SJSA1 (cell line): ENCODE measurements around the gene PRXL2A. TPM values are rescaled to one million over a fixed set of nuclear protein-coding genes. Genes with fewer than 3 reads are reported as not detected.

ENCODE experiments used
- DNase-seq, 2 experiments: peaks; one replicate each; pipeline ENCODE4 v3.0.0-alpha.2; 2015 to 2020; ENCODE audit warnings: low spot score in 2 of 2, low read depth in 1 of 2
- H3K27ac ChIP-seq: fragments of 250-450 bp; sonication (Bioruptor Pico); 2 replicates; pipeline ENCODE4 v1.5.1; 2020; ENCODE audit warnings: mild to moderate bottlenecking, moderate library complexity
- H3K27me3 ChIP-seq: fragments of 250-450 bp; sonication (Bioruptor Pico); replicated peaks from 2 replicates; pipeline ENCODE4 v1.5.1; 2020; ENCODE audit warnings: mild to moderate bottlenecking, moderate library complexity
- H3K36me3 ChIP-seq: fragments of 250-450 bp; sonication (Bioruptor Pico); 2 replicates; pipeline ENCODE4 v1.5.1; 2020; ENCODE audit warnings: mild to moderate bottlenecking
- H3K4me1 ChIP-seq: fragments of 250-450 bp; sonication (Bioruptor Pico); replicated peaks from 2 replicates; pipeline ENCODE4 v1.6.1; 2021; ENCODE audit warnings: mild to moderate bottlenecking
- H3K4me3 ChIP-seq: fragments of 250-450 bp; sonication (Bioruptor Pico); 2 replicates; pipeline ENCODE4 v1.5.1; 2020; ENCODE audit warnings: mild to moderate bottlenecking
- H3K9me3 ChIP-seq: fragments of 250-450 bp; sonication (Bioruptor Pico); replicated peaks from 2 replicates; pipeline ENCODE4 v1.5.1; 2020; ENCODE audit warnings: mild to moderate bottlenecking
- total RNA-seq: library from RNA; depleted of rRNA; stranded (reverse); fragments of >200 nt; shearing (Covaris generic); gene quantifications from 2 replicates; pipeline ENCODE4 v1.2.3, GENCODE V29; 2014

Gene PRXL2A
- total RNA-seq, 1 experiment from 2014 or later: 51.8 TPM

DNA sequence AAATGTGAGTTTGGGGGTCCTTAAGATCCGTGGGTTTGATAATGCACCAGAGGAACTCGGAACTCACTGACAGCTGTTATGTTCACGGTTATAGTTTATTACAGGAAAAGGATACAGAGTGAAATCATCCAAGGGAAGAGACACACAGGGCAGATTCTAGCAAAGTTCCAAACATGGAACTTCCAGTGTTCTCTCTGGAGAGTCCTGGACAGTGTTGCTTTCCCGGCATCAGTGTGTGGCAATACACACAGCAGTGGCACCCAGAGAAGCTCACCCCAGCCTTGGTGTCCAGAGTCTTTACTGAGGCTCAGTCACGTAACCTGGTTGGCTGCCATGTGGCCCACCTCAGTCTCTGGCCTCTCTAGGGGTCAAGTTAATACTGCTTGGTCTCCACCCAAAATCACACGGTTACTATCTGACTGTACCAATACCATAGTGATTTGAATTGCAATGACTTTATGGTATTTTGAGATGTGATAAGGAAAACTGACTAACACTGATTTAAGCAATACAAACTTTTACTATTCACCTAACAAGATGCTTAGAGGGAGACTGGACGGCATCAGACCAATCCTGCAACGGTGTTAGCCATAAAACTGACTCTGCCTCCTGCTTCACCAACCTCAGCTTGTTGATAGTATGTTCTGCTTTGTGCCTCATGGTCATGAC is 8.1 kb upstream of the PRXL2A start:
- Histone ChIP-seq H3K36me3 (no peaks in the 10 kb centered on the region), H3K4me1 (no peaks in the 10 kb centered on the region), H3K27ac (no peak overlapping the region), H3K4me3 (no peak overlapping the region), H3K27me3 (no peaks in the 10 kb centered on the region), H3K9me3 (no peaks in the 10 kb centered on the region)
- no peak for DNase-seq

DNA sequence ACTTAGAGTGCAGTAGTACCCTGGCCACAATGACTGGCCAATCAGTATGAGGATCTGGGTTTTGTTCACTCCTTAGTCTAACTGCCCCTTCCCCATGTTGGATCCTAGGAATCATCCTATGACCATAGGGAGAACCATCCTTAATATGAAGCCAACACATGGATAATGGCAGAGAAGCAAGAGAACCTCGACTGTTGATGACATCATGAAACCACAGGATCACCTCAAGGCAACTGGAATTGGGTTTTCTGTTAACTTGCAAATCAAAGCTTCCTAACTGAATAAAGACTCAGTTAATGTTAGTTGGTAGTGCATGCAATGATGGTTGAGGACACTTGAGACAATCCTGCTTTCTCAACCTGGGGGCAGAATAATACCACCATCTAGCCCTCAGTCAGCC is 3.3 kb upstream of the PRXL2A start:
- H3K27me3 ChIP-seq: no peaks in the 10 kb centered on the region
- H3K27ac ChIP-seq: no peak overlapping the region
- H3K9me3 ChIP-seq: no peaks in the 10 kb centered on the region
- no peaks in the 10 kb centered on the region for H3K36me3 ChIP-seq
- H3K4me1 ChIP-seq: peaks cover 21% of the 10 kb centered on the region
- no peak for DNase-seq
- no peak overlapping the region for H3K4me3 ChIP-seq

DNA sequence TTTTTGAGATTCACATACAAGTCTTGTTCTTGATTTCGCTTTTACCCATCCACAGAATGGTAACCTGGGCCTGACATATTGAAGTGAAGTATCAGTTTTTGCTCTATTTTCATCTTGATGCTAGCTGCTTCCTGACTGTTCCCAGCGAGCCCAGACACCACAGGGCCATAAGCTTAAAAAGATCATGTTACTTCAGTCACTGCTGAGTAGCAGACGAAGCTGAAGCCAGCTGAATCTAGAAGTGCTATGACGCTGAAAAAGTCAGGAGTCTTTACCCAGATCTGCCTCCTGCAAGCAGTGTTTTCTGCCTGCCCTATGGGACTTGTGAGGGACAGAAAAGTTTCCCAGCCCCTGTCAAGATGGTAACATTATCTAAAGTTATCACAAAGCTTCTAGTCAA is 2.7 kb upstream of the PRXL2A start:
- no peak overlapping the region for H3K4me3 ChIP-seq

DNA sequence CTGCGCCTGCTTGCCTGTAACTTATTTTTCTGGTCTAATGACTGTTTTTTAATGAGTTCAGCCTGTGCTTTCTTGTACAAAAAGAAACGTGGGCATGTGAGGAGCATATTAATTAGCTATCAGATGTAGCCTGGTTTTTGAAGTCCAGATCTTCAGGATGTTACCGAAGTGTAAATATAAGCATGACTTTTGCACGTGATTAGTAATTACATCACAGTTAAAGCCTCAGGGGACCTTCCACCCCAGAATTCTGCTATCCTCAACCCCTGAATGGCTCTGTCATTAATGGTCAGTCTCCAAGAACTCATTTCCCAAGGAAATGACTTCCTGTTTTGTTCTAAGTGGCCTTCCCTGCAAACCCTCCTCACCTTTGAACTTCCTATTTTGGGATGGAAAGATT is 2.1 kb upstream of the PRXL2A start:
- Histone ChIP-seq H3K27me3 (no peaks in the 10 kb centered on the region), H3K4me3 (no peak overlapping the region)

More for the DNA sequence above, 2.7 kb upstream of the PRXL2A start:
- DNase-seq: no peak
- Histone ChIP-seq H3K27ac (no peak overlapping the region), H3K4me1 (peaks cover 23% of the 10 kb centered on the region), H3K27me3 (no peaks in the 10 kb centered on the region), H3K36me3 (no peaks in the 10 kb centered on the region), H3K9me3 (no peaks in the 10 kb centered on the region)

DNA sequence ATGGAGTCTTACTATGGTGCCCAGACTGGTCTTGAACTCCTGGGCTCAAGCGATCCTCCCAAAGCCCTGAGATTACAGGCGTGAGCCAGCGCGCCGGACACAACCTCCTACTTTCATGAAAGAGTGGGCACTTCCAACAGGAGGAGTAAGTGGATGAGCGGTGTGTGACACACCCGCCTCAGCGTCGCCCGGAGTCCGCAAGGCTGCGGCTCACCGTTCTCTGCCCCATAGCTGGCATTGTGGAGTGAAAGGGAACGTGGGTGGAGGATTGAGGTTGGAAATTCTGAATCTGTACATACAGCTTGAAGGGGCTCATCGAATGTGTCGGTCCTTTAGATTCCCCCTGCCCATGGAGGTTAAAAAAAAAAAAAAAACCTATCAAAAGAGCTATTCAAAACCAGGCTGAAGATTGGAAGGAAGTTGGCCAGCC is 524 bp upstream of the PRXL2A start:
- DNase-seq: peak; percentile 61 to 62
- Histone ChIP-seq H3K4me3 (peak overlapping the region; percentile 58), H3K27ac (no peak overlapping the region)

More for the DNA sequence above, 2.1 kb upstream of the PRXL2A start:
- Histone ChIP-seq H3K36me3 (no peaks in the 10 kb centered on the region), H3K9me3 (no peaks in the 10 kb centered on the region), H3K4me1 (peaks cover 29% of the 10 kb centered on the region), H3K27ac (no peak overlapping the region)
- DNase-seq: no peak

DNA sequence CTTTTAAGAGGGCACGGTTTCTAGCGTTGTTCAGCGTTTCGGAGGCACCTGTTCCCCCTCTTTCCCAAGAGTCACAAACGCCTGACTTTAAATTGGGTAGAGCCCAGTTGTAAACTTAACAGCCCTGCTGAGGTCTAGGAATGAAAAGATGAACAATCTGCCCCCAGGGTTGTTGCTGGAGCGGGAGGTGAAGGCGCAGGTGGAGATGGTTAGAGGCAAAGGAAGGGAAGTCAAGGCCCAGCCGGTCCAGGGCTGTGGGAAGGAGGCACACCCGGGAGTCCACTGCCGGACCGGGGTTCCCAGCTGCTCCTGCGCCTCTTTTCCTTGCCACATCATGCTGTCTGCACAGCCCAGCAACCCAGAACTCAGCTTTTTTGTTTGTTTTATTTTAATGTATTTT is 770 bp downstream of the PRXL2A start:
- no peak for DNase-seq
- Histone ChIP-seq H3K27me3 (no peaks in the 10 kb centered on the region), H3K36me3 (no peaks in the 10 kb centered on the region), H3K4me3 (peak overlapping the region; percentile 58), H3K4me1 (peaks cover 54% of the 10 kb centered on the region), H3K9me3 (no peaks in the 10 kb centered on the region), H3K27ac (no peak overlapping the region)

More for the DNA sequence above, 524 bp upstream of the PRXL2A start:
- Histone ChIP-seq H3K4me1 (peaks cover 43% of the 10 kb centered on the region), H3K27me3 (no peaks in the 10 kb centered on the region), H3K9me3 (no peaks in the 10 kb centered on the region), H3K36me3 (no peaks in the 10 kb centered on the region)

DNA sequence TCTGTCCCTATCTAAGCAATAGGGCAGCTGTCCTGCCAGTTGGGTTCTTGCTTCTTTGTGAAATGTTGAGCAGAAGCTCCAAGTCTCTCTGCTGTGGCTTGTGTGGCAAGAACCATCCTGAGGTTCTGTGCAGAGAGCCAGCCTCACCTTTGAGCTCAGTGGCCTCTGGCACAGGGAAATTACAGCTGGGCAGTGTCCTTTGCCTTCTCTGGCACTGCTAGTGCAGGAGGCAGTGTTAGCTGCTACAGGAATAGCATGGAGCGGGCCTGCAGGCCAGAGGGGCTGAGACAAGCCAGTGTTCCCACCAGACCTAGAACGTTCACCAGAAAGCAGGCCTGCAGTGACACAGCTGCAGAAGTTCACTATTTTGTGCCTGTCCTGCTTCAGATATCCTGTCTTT is 1.8 kb downstream of the PRXL2A start:
- Histone ChIP-seq H3K4me3 (no peak overlapping the region), H3K27me3 (no peaks in the 10 kb centered on the region), H3K4me1 (peaks cover 64% of the 10 kb centered on the region), H3K27ac (no peak overlapping the region), H3K36me3 (no peaks in the 10 kb centered on the region), H3K9me3 (no peaks in the 10 kb centered on the region)
- DNase-seq: no peak

DNA sequence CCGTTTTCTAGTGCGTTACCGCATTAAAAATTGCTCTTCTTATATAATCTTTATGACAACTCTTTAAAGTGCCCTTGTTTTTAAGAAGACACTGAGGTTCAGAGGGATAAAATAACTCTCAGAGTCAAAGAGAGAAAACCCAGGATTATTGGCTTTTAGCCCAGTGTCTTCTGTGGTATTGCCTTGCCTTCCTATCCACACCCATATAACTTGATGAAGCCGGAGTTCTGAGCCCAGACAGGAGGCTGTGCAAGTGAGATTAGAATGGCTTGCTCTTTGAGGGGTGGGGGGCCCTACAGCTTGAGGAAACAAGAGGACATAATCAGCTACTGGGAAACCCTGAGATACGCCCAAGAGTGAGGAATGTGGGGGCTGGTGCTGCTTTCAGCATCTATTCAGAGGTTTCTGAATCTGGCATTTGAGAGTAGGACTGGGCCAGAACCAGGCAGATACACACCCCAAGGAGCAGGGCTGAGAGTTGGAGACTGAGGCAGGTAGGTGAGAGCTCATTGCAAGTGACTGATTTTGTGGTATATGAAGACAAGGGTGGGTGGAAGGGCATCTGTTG is 2.3 kb downstream of the PRXL2A start:
- no peak for DNase-seq

DNA sequence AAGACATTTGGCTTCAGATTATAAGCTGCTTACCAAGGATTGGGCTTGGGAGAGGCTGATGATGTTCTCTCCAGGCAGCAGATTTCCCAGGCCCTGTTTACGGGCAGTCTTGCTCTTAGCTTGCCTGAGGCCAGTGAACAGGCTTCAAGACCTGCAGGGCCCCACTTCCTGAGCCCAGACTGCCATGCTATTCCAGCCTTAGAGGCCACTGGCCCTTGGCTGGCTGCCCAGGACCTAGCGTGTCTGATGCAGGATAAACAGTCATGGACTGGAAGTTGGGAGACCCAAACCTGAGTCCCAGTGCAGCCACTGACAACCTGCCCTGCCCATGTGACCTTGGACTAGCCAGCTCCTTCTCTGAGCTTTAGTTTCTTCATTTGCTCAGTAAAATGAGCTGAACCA is 2.9 kb downstream of the PRXL2A start:
- peak in 1 of 2 experiments; percentile 57 for DNase-seq

More for the DNA sequence above, 2.3 kb downstream of the PRXL2A start:
- no peaks in the 10 kb centered on the region for H3K36me3 ChIP-seq
- H3K4me1 ChIP-seq: peaks cover 69% of the 10 kb centered on the region
- no peak overlapping the region for H3K4me3 ChIP-seq
- no peak overlapping the region for H3K27ac ChIP-seq
- no peaks in the 10 kb centered on the region for H3K27me3 ChIP-seq
- H3K9me3 ChIP-seq: no peaks in the 10 kb centered on the region

DNA sequence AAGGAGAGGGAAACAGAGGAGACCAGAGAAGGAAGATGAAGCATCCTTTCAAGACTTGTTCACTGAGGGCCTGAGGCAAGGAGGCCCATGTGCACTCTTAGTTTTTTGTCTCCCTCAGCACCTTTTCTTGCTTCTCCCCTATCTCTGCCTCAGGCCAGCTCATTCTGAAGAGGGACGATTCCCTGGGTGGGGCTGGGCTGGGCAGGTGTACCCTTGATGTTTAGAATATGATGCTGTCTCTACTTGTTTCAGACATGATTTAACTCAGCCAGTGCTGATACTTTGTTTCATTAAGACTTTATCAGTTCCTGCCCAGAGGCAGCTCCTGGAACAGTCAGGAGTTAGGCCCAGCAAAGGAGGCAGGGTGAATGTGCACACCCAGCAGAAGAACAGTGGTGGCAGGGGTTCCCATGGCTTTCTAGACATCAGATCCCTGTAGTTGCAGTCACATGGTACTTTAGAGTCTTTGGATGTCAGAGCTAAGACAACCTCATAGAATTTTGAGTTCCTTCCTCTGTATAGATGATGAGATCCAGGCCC is 3.4 kb downstream of the PRXL2A start:
- Histone ChIP-seq H3K36me3 (no peaks in the 10 kb centered on the region), H3K4me1 (peaks cover 80% of the 10 kb centered on the region), H3K9me3 (no peaks in the 10 kb centered on the region), H3K4me3 (no peak overlapping the region), H3K27me3 (no peaks in the 10 kb centered on the region), H3K27ac (no peak overlapping the region)
- DNase-seq: no peak

More for the DNA sequence above, 2.9 kb downstream of the PRXL2A start:
- Histone ChIP-seq H3K36me3 (no peaks in the 10 kb centered on the region), H3K4me1 (peaks cover 75% of the 10 kb centered on the region), H3K27me3 (no peaks in the 10 kb centered on the region), H3K9me3 (no peaks in the 10 kb centered on the region), H3K4me3 (no peak overlapping the region), H3K27ac (no peak overlapping the region)

DNA sequence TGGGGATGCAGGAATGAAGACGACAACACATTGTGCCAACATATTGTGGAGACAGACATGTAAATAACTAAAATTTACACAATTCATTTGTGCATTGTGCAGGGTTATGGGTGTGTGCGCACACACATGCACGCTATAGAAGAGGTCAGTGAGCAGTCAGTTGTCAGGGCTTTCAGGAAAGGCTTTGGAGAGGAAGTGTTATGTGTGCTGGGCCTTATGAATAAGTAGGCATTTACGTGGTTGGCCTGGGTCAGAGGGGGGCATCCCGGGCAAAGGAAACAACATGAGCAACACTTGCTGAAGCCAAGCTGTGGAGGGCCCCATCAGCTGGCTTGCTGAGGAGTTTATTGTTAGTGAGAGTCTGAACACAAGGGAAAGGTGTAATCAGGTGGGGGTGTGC is 4.1 kb downstream of the PRXL2A start:
- H3K36me3 ChIP-seq: no peaks in the 10 kb centered on the region
- DNase-seq: no peak
- H3K9me3 ChIP-seq: no peaks in the 10 kb centered on the region
- no peaks in the 10 kb centered on the region for H3K27me3 ChIP-seq
- H3K27ac ChIP-seq: no peak overlapping the region
- H3K4me1 ChIP-seq: peaks cover 77% of the 10 kb centered on the region
- no peak overlapping the region for H3K4me3 ChIP-seq

DNA sequence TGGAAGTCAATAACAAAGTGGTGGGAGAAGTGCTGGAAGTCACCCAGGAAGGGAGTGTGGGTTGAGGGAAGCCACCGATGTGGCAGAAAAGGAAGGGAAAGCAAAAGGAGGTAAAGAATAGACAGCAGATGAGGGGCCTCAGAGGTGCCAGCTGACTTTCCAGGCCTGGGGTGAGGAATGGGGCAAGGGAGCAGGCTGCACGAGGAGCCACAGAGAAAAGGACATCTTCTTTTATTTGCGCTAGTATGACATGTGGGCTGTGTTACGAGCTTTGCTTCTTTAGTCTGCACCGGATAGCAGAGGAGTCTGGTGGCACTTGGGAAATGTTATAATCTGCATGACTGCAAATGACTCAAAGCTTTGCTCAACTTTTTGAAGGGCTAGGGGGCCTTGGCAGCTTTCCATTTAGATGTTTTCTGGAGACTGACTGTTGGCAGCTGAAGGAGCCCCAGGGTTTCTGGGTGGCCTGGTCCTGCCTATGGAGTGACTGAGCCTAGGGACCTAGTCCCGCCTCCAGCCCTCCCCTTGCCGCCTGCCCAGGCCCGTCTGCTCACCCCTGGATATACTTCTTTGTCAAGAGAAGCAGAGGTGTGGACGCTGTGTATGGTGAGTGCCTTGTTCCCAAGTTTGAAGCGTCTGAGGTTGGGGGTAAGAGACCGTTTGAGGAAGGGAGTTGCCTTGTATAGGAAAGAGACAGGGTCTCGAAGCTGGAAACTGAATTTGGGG is 5.1 kb downstream of the PRXL2A start:
- Histone ChIP-seq H3K4me1 (peaks cover 67% of the 10 kb centered on the region), H3K27me3 (no peaks in the 10 kb centered on the region), H3K27ac (no peak overlapping the region), H3K9me3 (no peaks in the 10 kb centered on the region), H3K4me3 (peak overlapping the region; percentile 9), H3K36me3 (no peaks in the 10 kb centered on the region)
- DNase-seq: peak; percentile 92 to 96

DNA sequence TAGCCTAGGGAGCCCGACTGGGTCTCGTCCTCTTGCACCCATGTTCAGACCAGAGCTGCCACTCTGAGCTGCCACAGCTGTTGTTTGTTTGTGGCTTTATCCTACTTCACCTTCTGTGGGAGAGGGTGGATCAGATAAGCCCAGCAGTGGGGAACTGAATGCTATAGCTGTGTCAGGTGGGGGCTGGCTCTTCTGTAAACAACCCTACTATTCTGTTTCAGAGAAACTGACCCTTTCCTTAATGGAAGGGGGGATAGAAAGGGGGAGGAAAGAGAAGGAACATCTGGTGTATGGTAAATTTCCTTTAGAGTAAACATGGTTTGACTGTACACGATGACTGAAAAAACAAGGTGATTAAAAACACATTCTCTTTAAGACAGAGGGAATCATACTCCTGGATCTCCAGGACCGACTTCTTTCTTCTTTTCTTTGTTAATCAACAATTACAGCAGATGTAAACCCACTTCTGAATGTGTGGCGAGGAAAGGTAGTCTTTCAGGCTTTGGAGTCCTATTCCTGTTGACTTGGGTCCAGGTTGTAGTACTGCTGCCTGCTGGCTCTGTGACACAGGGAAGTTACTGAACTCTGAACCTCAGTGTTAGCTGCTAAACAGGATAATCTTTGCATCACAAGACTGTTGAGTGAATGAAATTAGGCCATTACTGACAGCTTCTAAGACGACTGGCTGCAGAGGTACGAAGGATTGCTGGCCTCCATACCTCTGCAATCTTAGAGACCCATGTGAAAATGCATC is 6.0 kb downstream of the PRXL2A start:
- H3K36me3 ChIP-seq: no peaks in the 10 kb centered on the region
- H3K27me3 ChIP-seq: no peaks in the 10 kb centered on the region
- H3K4me1 ChIP-seq: peaks cover 59% of the 10 kb centered on the region
- H3K4me3 ChIP-seq: no peak overlapping the region; the same call in 1 of the 2 replicates
- H3K9me3 ChIP-seq: no peaks in the 10 kb centered on the region
- DNase-seq: peak in 1 of 2 experiments; percentile 53
- H3K27ac ChIP-seq: no peak overlapping the region
